GM19324 (cell line): Measurements from ENCODE around the gene USP22.

Source experiments
- ATAC-seq: cut with Tn5 transposase; IDR thresholded peaks from one replicate; pipeline ENCODE4 v1.9.1; 2021; ENCODE audit warnings: mild to moderate bottlenecking, moderate library complexity; ENCODE audit not compliant: unreplicated experiment, low FRiP score

USP22 gene

GRCh38 chr17:21003007-21003621 lies 39.7 kb downstream of the USP22 start:
- ATAC-seq: no peak

- ATAC-seq: no peak
Observed at GRCh38 chr17:21002309-21003006, 40.4 kb downstream of the USP22 start.

- ATAC-seq: no peak
Observed at GRCh38 chr17:21001813-21002221, 41.0 kb downstream of the USP22 start.

- no peak for ATAC-seq
Observed at GRCh38 chr17:21001111-21001812, 41.5 kb downstream of the USP22 start.

GRCh38 chr17:20999841-21000532 lies 42.8 kb downstream of the USP22 start:
- ATAC-seq: no peak

- ATAC-seq: no peak
Observed at GRCh38 chr17:20999044-20999573, 43.7 kb downstream of the USP22 start.

GRCh38 chr17:20998571-20999043 lies 44.2 kb downstream of the USP22 start:
- no peak for ATAC-seq

- ATAC-seq: no peak
Observed at GRCh38 chr17:20997711-20998570, 44.9 kb downstream of the USP22 start.

- ATAC-seq: no peak
Observed at GRCh38 chr17:20996724-20997615, 45.8 kb downstream of the USP22 start.

GRCh38 chr17:20995873-20996723 lies 46.7 kb downstream of the USP22 start:
- no peak for ATAC-seq

- ATAC-seq: no peak
Observed at GRCh38 chr17:20995164-20995872, 47.5 kb downstream of the USP22 start.

GRCh38 chr17:20994779-20995149 lies 48.0 kb downstream of the USP22 start:
- no peak for ATAC-seq

GRCh38 chr17:20993863-20994778 lies 48.7 kb downstream of the USP22 start:
- no peak for ATAC-seq

GRCh38 chr17:20992987-20993862 lies 49.6 kb downstream of the USP22 start:
- ATAC-seq: no peak

- no peak for ATAC-seq
Observed at GRCh38 chr17:20992416-20992815, 50.4 kb downstream of the USP22 start.
